ENCODE data around the gene CNPY2.

The CNPY2 gene

DNA sequence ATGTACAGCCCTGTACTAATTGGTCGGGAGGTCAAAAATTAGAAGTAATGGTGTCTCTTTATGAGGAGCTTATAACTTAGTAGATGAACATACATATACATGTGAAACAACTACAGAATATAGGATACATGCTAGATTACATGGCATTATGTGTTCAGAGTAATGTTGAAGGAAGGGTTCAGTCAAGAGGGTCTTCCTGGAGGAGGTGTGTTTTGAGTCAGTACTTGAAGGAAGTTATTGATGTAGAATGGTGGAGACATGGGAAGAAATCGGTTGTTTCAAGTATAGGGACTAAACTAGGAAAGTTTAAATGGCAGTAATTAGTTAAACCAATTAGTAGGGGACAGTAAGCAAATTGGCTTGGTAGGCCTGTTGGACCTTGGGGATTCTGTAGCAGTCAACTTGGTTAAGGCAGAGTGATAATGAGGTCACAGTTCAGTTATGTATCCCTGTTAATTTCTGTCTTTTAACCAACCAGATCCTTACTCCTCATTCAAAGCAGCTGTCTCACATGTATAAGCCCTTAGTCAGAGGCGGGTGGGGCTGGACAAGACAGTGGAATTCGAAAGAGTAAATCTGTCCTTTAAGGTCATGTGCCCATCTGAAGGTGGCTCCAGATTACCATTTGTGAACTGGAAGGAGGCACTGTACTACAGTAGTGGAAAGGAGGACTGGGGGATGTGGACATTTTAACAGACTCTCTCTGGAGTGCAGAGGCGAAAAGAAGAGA lies 54.1 kb downstream of the CNPY2 start:
- H3K36me3 ChIP-seq (ENCODE audit: control insufficient read depth in 5 of 5, insufficient read depth in 5 of 5, low read length in 5 of 5) = peaks cover 0 to 4% (median 3%) of the 10 kb centered on the region in 5 donors
- no peaks in the 10 kb centered on the region for H3K27me3 ChIP-seq (ENCODE audit: control insufficient read depth in 5 of 5, insufficient read depth in 4 of 5, low read length in 5 of 5)
- no peaks in the 10 kb centered on the region for H3K9me3 ChIP-seq (ENCODE audit: control insufficient read depth in 5 of 5, low read length in 5 of 5)
- H3K27ac ChIP-seq (ENCODE audit: low read depth, low read length) = no peak overlapping the region
- no peak overlapping the region for H3K9ac ChIP-seq (ENCODE audit: low read length in 5 of 5)
- H3K4me1 ChIP-seq (ENCODE audit: control insufficient read depth in 5 of 5, insufficient read depth in 5 of 5, low read length in 5 of 5) = peaks cover 8 to 25% (median 24%) of the 10 kb centered on the region in 5 donors
- H3K4me3 ChIP-seq (ENCODE audit: low read depth in 1 of 5, low read length in 5 of 5) = no peak overlapping the region

DNA sequence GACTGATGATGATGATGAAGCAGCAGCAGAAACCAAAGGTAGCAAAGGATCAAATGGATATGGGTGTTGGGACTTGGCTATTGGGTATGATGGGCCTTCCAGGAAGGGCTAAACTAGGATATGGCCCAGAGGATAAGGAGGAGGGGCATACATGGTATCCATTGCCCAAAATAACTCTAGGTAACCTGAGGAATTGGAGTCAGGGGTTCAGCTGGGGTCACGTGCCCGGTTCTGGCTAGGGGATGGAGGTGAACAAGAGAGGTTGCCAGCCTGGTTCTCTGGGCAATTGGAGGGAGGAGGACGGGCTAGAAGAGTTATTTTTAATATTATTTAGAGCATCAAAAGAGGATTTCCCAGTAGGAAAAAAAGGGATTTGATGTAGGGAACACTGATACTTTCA lies 54.9 kb downstream of the CNPY2 start:
- H3K36me3 ChIP-seq (ENCODE audit: control insufficient read depth in 5 of 5, insufficient read depth in 5 of 5, low read length in 5 of 5) = peaks cover 0 to 10% (median 6%) of the 10 kb centered on the region in 5 donors
- no peak overlapping the region for H3K27ac ChIP-seq (ENCODE audit: low read depth, low read length)
- H3K4me1 ChIP-seq (ENCODE audit: control insufficient read depth in 5 of 5, insufficient read depth in 5 of 5, low read length in 5 of 5) = peaks cover 5 to 26% (median 25%) of the 10 kb centered on the region in 5 donors
- no peak overlapping the region for H3K9ac ChIP-seq (ENCODE audit: low read length in 5 of 5)
- no peaks in the 10 kb centered on the region for H3K9me3 ChIP-seq (ENCODE audit: control insufficient read depth in 5 of 5, low read length in 5 of 5)
- H3K4me3 ChIP-seq (ENCODE audit: low read depth in 1 of 5, low read length in 5 of 5) = no peak overlapping the region
- no peaks in the 10 kb centered on the region for H3K27me3 ChIP-seq (ENCODE audit: control insufficient read depth in 5 of 5, insufficient read depth in 4 of 5, low read length in 5 of 5)

DNA sequence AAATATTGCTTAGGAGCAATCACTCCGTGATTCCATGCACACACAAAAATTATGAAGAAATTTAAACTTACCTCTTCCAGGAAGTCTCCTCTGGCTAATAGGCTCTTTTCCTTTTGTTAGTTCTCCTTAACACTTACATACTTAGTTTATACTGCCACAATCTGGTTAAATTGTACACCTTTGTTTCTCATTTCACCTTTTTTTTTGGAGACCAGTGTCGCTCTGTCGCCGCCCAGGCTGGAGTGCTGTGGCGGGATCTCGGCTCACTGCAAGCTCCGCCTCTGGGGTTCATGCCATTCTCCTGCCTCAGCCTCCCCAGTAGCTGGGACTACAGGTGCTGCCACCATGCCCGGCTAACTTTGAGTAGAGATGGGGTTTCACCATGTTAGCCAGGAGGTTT lies 55.4 kb downstream of the CNPY2 start:
- no peak overlapping the region for H3K4me3 ChIP-seq (ENCODE audit: low read depth in 1 of 5, low read length in 5 of 5)
- no peaks in the 10 kb centered on the region for H3K9me3 ChIP-seq (ENCODE audit: control insufficient read depth in 5 of 5, low read length in 5 of 5)
- H3K9ac ChIP-seq (ENCODE audit: low read length in 5 of 5) = no peak overlapping the region
- no peaks in the 10 kb centered on the region for H3K27me3 ChIP-seq (ENCODE audit: control insufficient read depth in 5 of 5, insufficient read depth in 4 of 5, low read length in 5 of 5)
- peaks cover 5 to 27% (median 25%) of the 10 kb centered on the region in 5 donors for H3K4me1 ChIP-seq (ENCODE audit: control insufficient read depth in 5 of 5, insufficient read depth in 5 of 5, low read length in 5 of 5)
- peaks cover 0 to 16% (median 12%) of the 10 kb centered on the region in 5 donors for H3K36me3 ChIP-seq (ENCODE audit: control insufficient read depth in 5 of 5, insufficient read depth in 5 of 5, low read length in 5 of 5)
- H3K27ac ChIP-seq (ENCODE audit: low read depth, low read length) = no peak overlapping the region

Measured in subcutaneous abdominal adipose tissue (tissue), 5 donors.